Type B pancreatic cell (in vitro differentiated cells): ENCODE data around the gene NAA40. TPM values are rescaled to one million over a fixed set of nuclear protein-coding genes. Genes with fewer than 3 reads are reported as not detected.

Source experiments
- DNase-seq: peaks from one replicate; pipeline ENCODE4 v3.0.0; 2021; ENCODE audit warnings: mixed read lengths; ENCODE audit not compliant: unreplicated experiment; ENCODE audit errors: extremely low spot score
- H3K27ac Mint-ChIP-seq: 2 replicates; pipeline ENCODE4 v1.8.0; 2021; ENCODE audit warnings: mild to moderate bottlenecking, mixed read lengths
- H3K27me3 Mint-ChIP-seq: 2 replicates; pipeline ENCODE4 v1.8.0; 2021; ENCODE audit warnings: mixed read lengths
- H3K36me3 Mint-ChIP-seq: 2 replicates; pipeline ENCODE4 v1.8.0; 2021; ENCODE audit warnings: mixed read lengths
- H3K4me1 Mint-ChIP-seq: one replicate; pipeline ENCODE4 v1.8.0; 2021; ENCODE audit warnings: mixed read lengths; ENCODE audit not compliant: unreplicated experiment
- H3K4me3 Mint-ChIP-seq: 2 replicates; pipeline ENCODE4 v1.8.0; 2021; ENCODE audit warnings: mild to moderate bottlenecking, mixed read lengths
- H3K9me3 Mint-ChIP-seq: 2 replicates; pipeline ENCODE4 v1.8.0; 2021; ENCODE audit warnings: mixed read lengths
- total RNA-seq: library from RNA; stranded (reverse); gene quantifications from 2 replicates; pipeline ENCODE4 v1.2.1, GENCODE V29; 2021; ENCODE audit warnings: low replicate concordance
- TF ChIP-seq, protein P1 (sequence below): fragments of 200-600 bp; sonication (generic); conservative IDR thresholded peaks from 2 replicates; pipeline ENCODE4 v1.5.0; 2021; ENCODE audit warnings: antibody characterized with exemption, mild to moderate bottlenecking

Gene NAA40
- total RNA-seq, 1 donor from 2014 or later: 51.2 TPM

- H3K4me1 Mint-ChIP-seq: peaks cover 9% of the 10 kb centered on the region
- H3K4me3 Mint-ChIP-seq: no peak overlapping the region
- no peak overlapping the region for H3K27ac Mint-ChIP-seq
- no peak for DNase-seq
- peaks cover 6% of the 10 kb centered on the region for H3K36me3 Mint-ChIP-seq
- no peaks in the 10 kb centered on the region for H3K27me3 Mint-ChIP-seq
- H3K9me3 Mint-ChIP-seq: no peaks in the 10 kb centered on the region
- TF ChIP-seq, protein P1, sequence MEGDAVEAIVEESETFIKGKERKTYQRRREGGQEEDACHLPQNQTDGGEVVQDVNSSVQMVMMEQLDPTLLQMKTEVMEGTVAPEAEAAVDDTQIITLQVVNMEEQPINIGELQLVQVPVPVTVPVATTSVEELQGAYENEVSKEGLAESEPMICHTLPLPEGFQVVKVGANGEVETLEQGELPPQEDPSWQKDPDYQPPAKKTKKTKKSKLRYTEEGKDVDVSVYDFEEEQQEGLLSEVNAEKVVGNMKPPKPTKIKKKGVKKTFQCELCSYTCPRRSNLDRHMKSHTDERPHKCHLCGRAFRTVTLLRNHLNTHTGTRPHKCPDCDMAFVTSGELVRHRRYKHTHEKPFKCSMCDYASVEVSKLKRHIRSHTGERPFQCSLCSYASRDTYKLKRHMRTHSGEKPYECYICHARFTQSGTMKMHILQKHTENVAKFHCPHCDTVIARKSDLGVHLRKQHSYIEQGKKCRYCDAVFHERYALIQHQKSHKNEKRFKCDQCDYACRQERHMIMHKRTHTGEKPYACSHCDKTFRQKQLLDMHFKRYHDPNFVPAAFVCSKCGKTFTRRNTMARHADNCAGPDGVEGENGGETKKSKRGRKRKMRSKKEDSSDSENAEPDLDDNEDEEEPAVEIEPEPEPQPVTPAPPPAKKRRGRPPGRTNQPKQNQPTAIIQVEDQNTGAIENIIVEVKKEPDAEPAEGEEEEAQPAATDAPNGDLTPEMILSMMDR: no peak
These were observed 30.0 kb upstream of the NAA40 start for GRCh38 chr11:63908631-63909401.

DNA sequence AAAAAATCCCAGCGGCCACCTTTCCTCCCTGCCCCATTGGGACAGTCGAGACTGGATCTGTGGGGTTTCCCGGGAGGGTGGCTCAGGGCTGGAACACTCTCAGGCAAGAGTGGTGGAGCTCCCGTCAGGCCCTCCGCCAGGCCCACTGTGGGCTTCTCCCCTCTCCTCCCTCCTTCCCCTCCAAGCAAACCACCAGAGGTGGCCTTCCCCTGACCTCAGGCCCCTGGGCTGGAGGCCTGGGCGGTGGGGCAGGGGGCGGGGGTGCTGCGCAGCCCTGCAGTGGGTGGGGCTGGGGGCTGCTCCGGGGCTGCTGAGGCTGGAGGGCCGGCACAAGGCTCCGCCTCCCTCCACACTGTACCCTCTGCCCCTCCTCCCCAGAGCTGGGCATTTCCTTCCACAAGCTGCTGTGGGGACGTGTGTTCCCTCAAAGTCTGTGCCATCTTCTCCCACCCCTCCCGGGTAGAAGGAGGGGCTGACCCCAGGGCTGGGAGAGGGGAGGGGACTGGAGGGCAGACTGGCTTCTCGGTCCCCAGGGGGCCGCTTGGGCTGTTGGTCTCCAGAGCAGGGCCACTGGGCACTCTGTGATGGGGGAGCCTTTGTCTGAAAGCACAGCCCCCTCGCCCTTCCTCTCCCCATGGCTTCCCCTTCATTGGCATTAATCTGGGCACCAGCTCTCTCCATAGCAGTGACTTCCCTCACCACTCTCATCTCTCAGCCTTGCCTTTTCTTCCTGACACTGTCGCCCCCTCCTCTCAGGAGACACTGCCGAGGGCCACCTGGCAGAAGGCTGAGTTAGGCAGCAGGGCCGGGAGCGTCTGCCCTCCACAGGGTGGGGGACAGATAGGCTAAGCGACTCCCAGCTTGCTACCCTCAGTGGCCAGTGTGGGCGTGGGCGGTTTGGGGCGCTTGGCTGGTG is 29.0 kb upstream of the NAA40 start:
- DNase-seq: no peak
- peaks cover 9% of the 10 kb centered on the region for H3K4me1 Mint-ChIP-seq

GRCh38 chr11:63910675-63911074 is 28.1 kb upstream of the NAA40 start:
- Mint-ChIP-seq H3K36me3 (peaks cover 6% of the 10 kb centered on the region), H3K9me3 (no peaks in the 10 kb centered on the region), H3K4me1 (peaks cover 9% of the 10 kb centered on the region), H3K4me3 (no peak overlapping the region), H3K27me3 (no peaks in the 10 kb centered on the region), H3K27ac (no peak overlapping the region)
- DNase-seq: no peak
- TF ChIP-seq, protein P1: no peak

More for the DNA sequence above, 29.0 kb upstream of the NAA40 start:
- TF ChIP-seq, protein P1: peak; percentile 7
- Mint-ChIP-seq H3K27ac (no peak overlapping the region), H3K4me3 (no peak overlapping the region), H3K36me3 (peaks cover 6% of the 10 kb centered on the region), H3K9me3 (no peaks in the 10 kb centered on the region), H3K27me3 (no peaks in the 10 kb centered on the region)

- peaks cover 6% of the 10 kb centered on the region for H3K4me1 Mint-ChIP-seq
- no peak for DNase-seq
- peak overlapping the region; percentile 49 for H3K4me3 Mint-ChIP-seq
- H3K27ac Mint-ChIP-seq: no peak overlapping the region
- TF ChIP-seq, protein P1: no peak
- no peaks in the 10 kb centered on the region for H3K9me3 Mint-ChIP-seq
- no peaks in the 10 kb centered on the region for H3K27me3 Mint-ChIP-seq
- H3K36me3 Mint-ChIP-seq: peaks cover 6% of the 10 kb centered on the region
These were observed 27.4 kb upstream of the NAA40 start for GRCh38 chr11:63911440-63911839.

- Mint-ChIP-seq H3K4me3 (no peak overlapping the region), H3K9me3 (no peaks in the 10 kb centered on the region), H3K27me3 (no peaks in the 10 kb centered on the region), H3K36me3 (peaks cover 6% of the 10 kb centered on the region), H3K4me1 (peaks cover 6% of the 10 kb centered on the region), H3K27ac (no peak overlapping the region)
- no peak for DNase-seq
- TF ChIP-seq, protein P1: no peak
These were observed 26.9 kb upstream of the NAA40 start for GRCh38 chr11:63911876-63912275.
